GM10266 (cell line): ENCODE results near the gene NACC1.
A peak's percentile ranks its signal among the peaks of the same experiment; 100 is the strongest.

Experiments
- DNase-seq: peaks from one replicate; pipeline ENCODE4 v3.0.0; 2012; ENCODE audit errors: extremely low spot score
- CTCF ChIP-seq: IDR thresholded peaks from 2 replicates; pipeline ENCODE4 v1.5.1; 2012; ENCODE audit warnings: mild to moderate bottlenecking, low read depth; ENCODE audit not compliant: control insufficient read depth, insufficient read depth; ENCODE audit errors: missing control alignments

The NACC1 gene

GRCh38 chr19:13118424-13119193, 545 bp downstream of the NACC1 start:
- TF ChIP-seq CTCF = no peak
- peak; percentile 76 for DNase-seq

- no peak for TF ChIP-seq CTCF
- DNase-seq = no peak
These were observed 1.6 kb downstream of the NACC1 start for GRCh38 chr19:13119627-13120026.

- no peak for TF ChIP-seq CTCF
- no peak for DNase-seq
These were observed 2.0 kb downstream of the NACC1 start for GRCh38 chr19:13120031-13120430.

GRCh38 chr19:13120817-13121216, 2.8 kb downstream of the NACC1 start:
- DNase-seq = no peak

GRCh38 chr19:13121551-13122274, 3.6 kb downstream of the NACC1 start:
- TF ChIP-seq CTCF = no peak
- DNase-seq = no peak

More at GRCh38 chr19:13120817-13121216, 2.8 kb downstream of the NACC1 start:
- TF ChIP-seq CTCF = no peak

- TF ChIP-seq CTCF = no peak
- DNase-seq = no peak
These were observed 4.3 kb downstream of the NACC1 start for GRCh38 chr19:13122275-13122878.
